Fibroblast of mammary gland (primary cell): ENCODE data around the gene ZMYND11.
A peak's percentile ranks its signal among the peaks of the same experiment; 100 is the strongest.

ENCODE experiments used
- DNase-seq: peaks from one replicate; pipeline ENCODE4 v3.0.0-alpha.2; 2010; ENCODE audit warnings: low read depth
- H3K4me3 ChIP-seq: 2 replicates; pipeline ENCODE4 v1.5.1; 2011; ENCODE audit warnings: low read depth, mild to moderate bottlenecking, low read length, moderate library complexity; ENCODE audit not compliant: control insufficient read depth
- TF ChIP-seq, protein P1 (sequence below): conservative IDR thresholded peaks from 2 replicates; pipeline ENCODE4 v1.5.1; 2011; ENCODE audit warnings: low read depth, low read length, inconsistent platforms; ENCODE audit not compliant: control insufficient read depth, insufficient read depth

Gene ZMYND11

DNA sequence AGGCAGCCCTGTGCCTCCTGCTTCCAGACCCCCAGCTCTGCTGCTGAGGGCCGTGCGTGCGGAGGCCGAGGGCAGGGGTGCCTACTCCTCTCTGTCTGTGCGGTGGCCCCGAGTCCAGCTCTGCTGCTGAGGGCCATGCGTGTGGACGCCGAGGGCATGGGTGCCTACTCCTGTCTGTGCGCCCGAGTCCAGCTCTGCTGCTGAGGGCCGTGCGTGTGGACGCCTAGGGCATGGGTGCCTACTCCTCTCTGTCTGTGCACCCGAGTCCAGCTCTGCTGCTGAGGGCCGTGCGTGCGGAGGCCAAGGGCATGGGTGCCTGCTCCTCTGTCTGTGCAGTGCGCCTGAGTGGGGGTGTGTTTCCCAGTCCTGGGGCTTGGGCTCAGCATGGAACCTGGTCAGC is 142.7 kb downstream of the ZMYND11 start:
- TF ChIP-seq, protein P1, sequence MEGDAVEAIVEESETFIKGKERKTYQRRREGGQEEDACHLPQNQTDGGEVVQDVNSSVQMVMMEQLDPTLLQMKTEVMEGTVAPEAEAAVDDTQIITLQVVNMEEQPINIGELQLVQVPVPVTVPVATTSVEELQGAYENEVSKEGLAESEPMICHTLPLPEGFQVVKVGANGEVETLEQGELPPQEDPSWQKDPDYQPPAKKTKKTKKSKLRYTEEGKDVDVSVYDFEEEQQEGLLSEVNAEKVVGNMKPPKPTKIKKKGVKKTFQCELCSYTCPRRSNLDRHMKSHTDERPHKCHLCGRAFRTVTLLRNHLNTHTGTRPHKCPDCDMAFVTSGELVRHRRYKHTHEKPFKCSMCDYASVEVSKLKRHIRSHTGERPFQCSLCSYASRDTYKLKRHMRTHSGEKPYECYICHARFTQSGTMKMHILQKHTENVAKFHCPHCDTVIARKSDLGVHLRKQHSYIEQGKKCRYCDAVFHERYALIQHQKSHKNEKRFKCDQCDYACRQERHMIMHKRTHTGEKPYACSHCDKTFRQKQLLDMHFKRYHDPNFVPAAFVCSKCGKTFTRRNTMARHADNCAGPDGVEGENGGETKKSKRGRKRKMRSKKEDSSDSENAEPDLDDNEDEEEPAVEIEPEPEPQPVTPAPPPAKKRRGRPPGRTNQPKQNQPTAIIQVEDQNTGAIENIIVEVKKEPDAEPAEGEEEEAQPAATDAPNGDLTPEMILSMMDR, result no peak
- no peak overlapping the region for H3K4me3 ChIP-seq
- no peak for DNase-seq

DNA sequence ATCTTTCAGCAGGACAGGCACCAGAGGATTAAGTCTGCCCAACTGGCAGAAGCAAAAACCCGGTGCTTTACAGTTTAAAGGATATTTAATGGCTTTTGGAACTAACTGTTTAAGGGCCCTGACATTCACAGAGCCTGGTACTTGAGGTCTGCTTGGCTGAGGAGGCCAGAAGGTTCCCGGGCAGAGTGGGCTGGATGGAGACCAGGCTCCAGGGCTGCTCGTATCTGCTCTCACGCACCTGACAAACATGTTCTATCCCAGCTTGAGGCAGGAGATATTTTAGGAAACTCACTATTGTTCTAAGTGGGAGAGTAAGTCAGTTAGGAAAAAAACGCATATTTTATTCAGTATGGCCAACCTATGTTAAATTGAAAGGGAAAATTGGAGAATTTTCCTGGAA is 143.5 kb downstream of the ZMYND11 start:
- H3K4me3 ChIP-seq, result no peak overlapping the region
- DNase-seq, result no peak
- TF ChIP-seq, protein P1, result no peak

DNA sequence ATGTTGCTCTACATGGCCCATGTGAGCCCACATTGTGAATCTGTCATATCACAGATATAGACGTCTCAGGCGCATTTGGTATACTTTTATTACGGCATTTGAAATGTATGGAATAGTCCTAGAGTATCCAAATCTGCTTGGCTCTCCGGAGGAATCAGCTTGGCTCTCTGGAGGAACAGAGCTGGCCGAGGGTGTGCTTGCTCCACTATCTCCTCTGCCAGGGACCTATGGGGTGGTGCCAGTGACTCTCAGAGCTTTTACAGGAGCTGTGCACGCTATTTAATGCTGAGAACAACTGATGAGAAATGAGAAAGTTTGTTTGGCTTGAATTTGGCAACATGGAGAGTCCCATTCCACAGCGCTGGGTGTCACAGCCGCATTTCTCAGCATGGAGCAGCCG is 144.0 kb downstream of the ZMYND11 start:
- H3K4me3 ChIP-seq, result no peak overlapping the region
- TF ChIP-seq, protein P1, result no peak
- no peak for DNase-seq

DNA sequence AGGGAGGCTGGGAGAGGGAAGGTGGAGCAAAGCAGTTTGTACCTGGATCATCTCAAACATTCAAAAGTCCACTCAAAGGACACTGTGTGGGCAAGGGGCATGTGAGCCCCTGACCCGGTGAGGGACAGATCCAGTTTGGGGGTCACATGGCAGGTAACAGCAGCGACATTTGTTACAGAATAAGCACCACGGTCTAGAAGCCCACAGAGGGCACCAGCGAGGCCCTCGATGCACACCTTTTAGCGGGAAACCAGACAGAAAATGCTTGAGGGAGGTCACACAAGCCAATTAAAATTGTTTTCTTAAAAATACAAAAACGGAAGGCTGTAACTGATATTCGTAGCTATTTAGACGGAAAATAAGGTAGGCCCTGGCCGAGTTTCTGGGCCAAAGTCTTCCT is 144.4 kb downstream of the ZMYND11 start:
- DNase-seq, result no peak
- TF ChIP-seq, protein P1, result no peak
- H3K4me3 ChIP-seq, result no peak overlapping the region

DNA sequence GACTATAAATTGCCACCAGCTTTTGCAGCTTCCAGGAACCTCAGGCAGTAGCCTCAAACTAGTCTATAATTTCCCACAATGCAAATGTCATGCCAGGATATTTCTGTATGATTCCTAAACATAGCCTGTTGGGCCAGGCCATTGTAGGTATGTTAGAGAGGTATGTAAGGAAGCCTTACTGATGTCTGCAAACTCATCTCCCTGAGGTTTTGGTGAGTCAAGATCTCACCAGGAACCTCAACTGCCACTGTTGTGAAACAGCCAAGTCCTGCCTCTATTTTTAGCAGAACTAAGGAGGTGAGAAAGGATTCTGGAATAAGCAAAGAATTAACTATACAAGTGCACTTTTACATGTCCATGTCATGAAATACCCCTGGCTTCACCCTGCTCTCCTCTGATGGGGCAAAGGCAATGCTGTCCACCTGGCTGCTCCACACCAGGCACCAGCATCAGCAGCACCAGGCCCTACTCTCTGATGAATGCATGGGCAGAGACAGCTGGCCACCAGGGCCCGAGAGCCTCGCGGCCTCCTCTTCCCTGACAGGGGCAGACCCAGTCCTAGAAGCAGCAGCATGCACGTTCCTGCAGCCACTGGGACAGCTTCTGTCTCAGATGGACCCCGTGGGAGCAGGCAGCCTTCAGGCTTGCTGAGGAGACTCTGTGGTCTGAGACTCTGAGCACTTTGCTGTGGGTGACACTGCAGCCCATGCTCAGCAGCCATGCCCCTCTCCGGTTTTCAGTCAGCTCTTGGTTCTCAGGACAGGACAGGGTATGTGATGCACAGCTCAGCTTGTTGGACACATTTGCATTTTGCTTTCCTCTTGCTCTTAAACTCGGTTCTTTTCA is 147.3 kb downstream of the ZMYND11 start:
- TF ChIP-seq, protein P1, result no peak
- DNase-seq, result peak; percentile 66

DNA sequence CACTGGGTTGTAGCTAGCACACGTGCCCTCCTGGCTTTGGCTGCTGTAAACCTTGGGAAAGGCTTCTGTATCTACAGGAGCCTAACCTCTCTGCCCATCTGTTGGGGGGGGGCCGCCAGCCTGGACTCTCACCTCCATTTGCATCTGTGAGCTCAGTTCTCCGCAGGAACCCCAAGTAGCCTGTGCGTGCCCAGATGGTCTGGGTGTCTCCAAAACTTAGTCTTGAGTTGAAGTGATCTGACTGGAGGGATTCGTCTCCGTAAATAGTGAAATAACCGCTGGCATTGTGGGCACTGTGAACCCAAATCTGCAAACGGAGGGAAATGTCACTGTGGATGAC is 147.9 kb downstream of the ZMYND11 start:
- TF ChIP-seq, protein P1, result no peak
- no peak overlapping the region for H3K4me3 ChIP-seq
- no peak for DNase-seq

More for the DNA sequence above, 147.3 kb downstream of the ZMYND11 start:
- no peak overlapping the region for H3K4me3 ChIP-seq
